ENCODE results near the gene KLF3.

KLF3 gene

DNA sequence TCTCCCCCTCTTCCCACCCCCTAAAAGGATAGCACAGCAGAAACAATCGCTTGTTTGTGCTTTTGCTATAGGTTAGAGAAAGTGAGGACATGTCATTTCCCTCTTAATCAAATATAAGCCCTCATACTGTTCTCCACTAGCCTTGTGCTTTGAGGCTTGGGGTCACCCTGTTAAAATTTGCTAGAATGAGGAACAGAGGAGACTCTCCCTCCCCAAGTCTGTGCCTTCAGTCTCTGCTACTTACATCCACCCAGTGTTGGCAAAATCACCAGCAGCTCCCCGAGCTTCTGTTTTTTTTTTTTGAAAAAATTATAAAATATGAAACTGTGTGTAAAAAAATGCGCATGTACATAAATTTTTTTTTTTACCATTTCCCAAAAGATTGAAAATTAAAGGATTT lies 19.3 kb downstream of the KLF3 start:
- no peak overlapping the region for H3K27ac ChIP-seq
- TF ChIP-seq CTCF (conservative IDR thresholded peaks at IDR 0.05): no peak

- H3K27ac ChIP-seq: no peak overlapping the region
- no peak for TF ChIP-seq CTCF (conservative IDR thresholded peaks at IDR 0.05)
These were observed 20.3 kb downstream of the KLF3 start for GRCh38 chr4:38684271-38684670.

DNA sequence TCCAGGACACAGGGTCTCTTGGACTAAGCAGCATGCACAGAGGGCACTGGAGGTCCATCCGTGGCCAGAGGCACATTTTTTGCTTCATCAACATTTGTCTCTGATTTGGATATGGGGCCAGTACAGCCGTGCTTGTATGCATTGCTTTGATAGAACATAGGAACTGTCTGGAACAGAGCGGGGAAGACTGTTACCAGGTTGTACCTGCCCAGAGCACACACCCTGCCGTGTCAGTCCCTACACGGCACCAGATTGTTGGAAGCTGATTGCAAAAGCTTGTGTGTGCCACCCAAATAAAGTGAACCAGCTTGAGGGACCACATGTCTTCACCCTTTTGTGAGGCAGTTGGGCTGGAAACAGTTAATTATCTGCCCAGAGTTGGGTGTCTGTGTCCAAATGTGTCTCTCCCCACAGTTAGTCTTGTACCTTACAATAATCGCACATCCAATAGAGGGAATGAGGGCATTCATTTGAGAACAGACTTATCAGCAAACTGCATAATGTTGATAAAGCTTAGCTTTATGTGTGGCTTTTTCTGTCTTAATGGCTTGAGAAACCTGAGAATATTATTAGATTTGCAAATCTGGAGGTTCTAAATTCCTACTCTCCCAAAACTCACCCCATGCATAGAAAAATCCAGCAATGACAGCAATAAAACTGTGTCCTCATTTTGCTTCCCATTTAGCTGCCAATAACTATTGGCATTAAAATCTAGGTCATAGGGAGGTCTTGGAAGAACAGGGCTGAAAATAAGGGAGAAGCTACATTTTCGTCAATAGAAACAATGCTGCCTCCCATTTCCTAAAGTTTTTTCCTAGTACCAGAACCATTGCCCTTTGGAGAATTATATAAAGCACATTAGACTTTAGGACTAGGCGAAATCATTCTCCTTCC lies 21.2 kb downstream of the KLF3 start:
- no peak for TF ChIP-seq CTCF (conservative IDR thresholded peaks at IDR 0.05)
- peak overlapping the region; percentile 25 for H3K27ac ChIP-seq

- no peak overlapping the region for H3K27ac ChIP-seq
These were observed 22.7 kb downstream of the KLF3 start for GRCh38 chr4:38686682-38687081.

DNA sequence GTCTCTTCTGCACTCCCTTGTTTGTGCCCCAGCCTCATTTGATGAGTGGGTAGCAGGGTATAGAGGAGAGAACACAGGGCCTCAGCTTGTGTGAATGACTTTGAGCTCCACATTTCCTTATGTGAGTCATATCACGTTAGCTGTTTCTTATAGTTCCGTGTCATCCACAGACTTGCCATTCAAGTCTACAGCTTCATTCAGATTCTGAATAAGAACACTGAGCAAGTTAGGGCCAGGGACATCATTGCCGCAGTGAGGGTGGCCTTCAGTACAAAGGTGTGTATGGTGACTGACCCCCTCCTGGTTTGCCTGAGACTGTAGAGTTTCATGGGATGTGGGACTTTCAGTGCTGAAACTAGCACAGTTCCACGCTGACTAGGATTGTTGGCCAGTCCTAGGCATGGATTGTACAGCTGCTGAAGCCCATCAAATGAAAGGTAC lies 23.6 kb downstream of the KLF3 start:
- no peak for TF ChIP-seq CTCF (conservative IDR thresholded peaks at IDR 0.05)
- no peak overlapping the region for H3K27ac ChIP-seq

More at GRCh38 chr4:38686682-38687081, 22.7 kb downstream of the KLF3 start:
- no peak for TF ChIP-seq CTCF (conservative IDR thresholded peaks at IDR 0.05)

DNA sequence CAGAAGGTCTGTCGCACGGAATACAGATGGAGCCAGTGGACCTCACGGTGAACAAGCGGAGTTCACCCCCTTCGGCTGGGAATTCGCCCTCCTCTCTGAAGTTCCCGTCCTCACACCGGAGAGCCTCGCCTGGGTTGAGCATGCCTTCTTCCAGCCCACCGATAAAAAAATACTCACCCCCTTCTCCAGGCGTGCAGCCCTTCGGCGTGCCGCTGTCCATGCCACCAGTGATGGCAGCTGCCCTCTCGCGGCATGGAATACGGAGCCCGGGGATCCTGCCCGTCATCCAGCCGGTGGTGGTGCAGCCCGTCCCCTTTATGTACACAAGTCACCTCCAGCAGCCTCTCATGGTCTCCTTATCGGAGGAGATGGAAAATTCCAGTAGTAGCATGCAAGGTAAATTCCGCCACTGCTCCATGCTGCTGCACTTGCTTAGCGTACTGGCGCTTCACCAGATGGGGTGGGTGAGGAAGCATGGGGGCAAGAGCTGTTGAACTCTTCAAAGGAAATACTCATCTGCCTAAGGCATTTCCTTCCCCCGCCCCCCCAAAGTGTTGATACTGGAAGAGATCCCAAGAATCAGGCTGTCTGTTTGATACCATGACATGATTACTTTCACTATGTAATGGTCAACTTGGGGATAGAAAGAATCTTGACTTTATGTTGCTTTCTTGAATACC lies 24.8 kb downstream of the KLF3 start:
- H3K27ac ChIP-seq: no peak overlapping the region

More for the DNA sequence above, 24.8 kb downstream of the KLF3 start:
- no peak for TF ChIP-seq CTCF (conservative IDR thresholded peaks at IDR 0.05)
